IPS DF 4.7 (cell line): Measurements from ENCODE around the gene PDE6A.
"Not testable (repeated sequence)": the region's sequence is repeated elsewhere in the genome, so short reads cannot be mapped to it uniquely, and the experiment has no call there.

Experiments
- DNase-seq: peaks from one replicate; pipeline ENCODE4 v3.0.0-alpha.2; 2013; ENCODE audit warnings: low spot score; ENCODE audit errors: extremely low read depth

The PDE6A gene

GRCh38 chr5:149895416-149896345 is 48.9 kb downstream of the PDE6A start:
- no peak for DNase-seq

GRCh38 chr5:149894237-149894636 is 50.4 kb downstream of the PDE6A start:
- DNase-seq, result no peak

GRCh38 chr5:149893403-149893931 is 51.1 kb downstream of the PDE6A start:
- DNase-seq, result no peak

DNA sequence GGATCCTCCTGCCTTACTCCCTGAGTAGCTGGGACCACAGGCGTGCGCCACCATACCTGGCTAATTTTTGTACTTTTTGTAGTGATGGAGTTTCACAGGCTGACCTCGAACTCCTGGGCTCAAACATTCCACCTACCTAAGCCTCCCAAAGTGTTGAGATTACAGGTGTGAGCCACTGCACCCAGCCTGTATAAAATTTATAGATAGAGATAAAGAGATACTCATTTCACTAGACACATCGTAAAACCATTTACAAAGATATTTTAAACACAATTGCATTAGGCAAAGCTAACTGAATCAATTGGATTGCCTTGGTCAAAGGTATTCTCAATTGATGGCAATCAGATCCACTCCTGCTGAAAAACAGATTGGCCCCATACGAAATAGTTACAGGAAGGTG is 52.0 kb downstream of the PDE6A start:
- DNase-seq, result no peak

DNA sequence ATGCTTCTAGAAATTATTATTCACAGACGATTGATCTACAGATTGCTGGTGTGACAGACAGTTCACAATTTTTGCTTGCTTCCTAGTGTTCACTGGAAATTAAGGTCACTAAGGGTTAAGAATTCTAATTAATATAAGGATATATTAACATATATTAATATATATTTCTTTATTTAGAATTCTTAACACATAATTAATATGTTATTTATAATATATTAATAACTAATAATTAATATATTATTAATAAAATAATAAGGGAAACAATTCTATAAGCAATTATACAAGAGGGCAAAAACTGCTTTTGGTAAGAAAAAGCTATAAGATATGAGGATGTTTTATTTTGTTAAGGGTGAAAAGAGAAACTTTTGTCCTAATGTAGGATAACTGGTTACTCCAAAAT is 56.3 kb downstream of the PDE6A start:
- DNase-seq, result no peak

DNA sequence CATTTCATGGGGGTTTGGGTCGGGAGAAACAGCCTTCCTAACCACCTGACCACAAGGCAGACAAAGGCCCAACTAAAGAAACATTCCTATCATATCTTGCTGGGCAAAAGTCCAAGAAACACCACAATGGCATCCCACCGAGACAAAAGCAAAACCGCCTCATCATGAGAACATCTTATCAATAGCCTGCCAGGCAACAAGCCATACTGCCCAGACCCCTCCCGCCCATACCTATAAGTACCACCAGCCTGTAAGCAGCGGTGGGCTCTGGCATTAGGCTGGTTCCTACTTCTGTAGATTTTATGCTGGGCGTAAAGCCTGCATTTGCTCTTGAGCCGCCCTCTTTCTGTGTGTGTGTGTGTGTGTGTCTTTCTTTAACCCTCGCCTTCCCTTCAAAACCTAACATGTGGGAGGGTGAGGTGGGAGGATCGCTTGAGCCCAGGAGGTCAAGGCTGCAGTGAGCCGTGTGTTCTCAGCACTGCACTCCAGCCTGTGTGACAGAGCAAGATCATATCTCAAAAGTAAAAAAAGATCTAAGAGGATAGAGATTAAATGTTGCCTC is 56.9 kb downstream of the PDE6A start:
- no peak for DNase-seq

DNA sequence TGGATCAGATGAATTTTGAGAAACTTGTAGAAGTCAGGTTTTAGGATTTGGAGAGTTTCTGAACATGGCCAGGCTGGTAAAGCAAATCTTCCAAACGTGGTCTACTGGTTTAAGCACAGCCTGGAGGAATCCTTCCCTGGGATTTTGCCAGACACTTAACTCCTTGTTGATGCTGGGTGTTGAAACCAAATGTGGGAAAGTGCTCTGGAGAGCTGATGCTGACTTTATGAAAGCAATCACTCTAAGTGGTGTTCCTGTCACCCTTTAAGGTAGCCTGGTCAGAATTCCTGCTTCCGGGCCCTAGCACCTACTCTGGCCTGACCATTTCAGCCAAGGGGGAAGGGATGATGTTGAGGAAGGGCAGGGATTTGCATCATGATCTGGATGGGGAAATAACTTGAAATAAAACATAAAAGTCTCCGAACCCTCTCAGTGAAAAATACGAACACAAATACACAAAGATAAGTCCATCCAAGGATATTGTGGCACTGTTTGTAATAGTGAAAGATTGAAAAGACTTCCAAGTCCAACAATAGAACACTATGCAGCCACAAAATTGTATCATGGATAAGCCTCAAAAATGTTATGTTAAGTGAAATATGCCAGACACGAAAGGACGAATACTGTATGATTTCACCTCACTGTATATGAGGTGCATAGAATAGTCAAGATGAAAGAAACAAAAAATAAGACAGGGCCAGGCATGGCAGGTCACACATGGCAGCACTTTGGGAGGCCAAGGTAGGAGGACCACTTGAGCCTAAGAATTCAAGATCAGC is 57.7 kb downstream of the PDE6A start:
- no peak for DNase-seq

DNA sequence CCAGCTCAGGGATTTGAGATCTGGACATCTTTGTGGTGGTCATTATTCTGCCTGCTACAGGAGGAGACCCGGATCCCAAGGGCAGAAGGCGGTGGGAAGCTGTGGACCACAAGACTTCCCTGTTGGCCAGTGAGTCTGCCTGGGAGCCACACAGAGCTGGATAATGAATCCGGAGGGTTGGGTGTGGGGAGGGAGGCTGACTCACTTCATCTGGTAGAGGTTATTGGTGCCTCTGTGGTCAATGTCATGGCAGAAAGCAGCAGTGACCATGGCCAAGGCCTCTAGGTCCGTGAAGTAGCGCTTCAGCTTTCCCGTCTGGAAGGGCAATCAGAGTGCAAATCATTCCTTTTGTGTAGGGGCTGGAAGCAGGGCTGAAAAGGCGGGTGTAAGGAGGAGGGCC is 58.5 kb downstream of the PDE6A start:
- no peak for DNase-seq

GRCh38 chr5:149885513-149885912 is 59.1 kb downstream of the PDE6A start:
- no peak for DNase-seq

- no peak for DNase-seq
Observed at GRCh38 chr5:149883550-149883949, 61.0 kb downstream of the PDE6A start.

GRCh38 chr5:149882633-149883032 is 62.0 kb downstream of the PDE6A start:
- not testable (repeated sequence) for DNase-seq

- DNase-seq, result no peak
Observed at GRCh38 chr5:149881874-149882273, 62.7 kb downstream of the PDE6A start.

DNA sequence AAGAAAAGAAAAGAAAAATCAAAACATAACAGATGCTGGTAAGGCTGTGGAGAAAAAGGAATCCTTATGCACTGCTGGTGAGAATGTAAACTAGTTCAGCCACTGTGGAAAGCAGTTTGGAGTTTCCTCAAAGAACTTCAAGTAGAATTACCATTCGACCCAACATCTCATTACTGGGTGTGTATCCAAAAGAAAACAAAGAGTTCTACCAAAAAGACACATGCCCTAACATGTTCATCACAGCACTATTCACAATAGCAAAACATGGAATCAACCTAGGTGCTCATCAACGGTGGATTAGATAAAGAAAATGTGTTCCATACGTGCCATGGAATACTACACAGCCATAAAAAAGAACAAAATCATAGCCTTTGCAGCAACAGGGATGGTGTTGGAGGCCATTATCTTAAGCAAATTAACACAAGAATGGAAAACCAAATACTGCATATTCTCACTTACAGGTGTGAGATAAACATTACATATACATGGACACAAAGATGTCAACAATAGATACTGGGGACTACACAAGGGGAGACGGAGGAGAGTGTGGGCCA is 63.4 kb downstream of the PDE6A start:
- no peak for DNase-seq

DNA sequence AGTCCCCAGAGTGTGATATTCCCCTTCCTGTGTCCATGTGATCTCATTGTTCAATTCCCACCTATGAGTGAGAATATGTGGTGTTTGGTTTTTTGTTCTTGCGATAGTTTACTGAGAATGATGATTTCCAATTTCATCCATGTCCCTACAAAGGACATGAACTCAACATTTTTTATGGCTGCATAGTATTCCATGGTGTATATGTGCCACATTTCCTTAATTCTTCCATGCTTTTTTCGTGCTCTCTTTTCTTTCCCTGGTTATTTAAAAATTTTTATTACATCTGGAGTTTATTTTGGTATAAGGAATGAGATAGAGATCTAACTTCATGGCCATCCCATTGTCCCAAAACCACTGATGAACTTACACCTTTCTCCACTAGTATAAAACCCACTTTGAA is 65.0 kb downstream of the PDE6A start:
- not testable (repeated sequence) for DNase-seq

DNA sequence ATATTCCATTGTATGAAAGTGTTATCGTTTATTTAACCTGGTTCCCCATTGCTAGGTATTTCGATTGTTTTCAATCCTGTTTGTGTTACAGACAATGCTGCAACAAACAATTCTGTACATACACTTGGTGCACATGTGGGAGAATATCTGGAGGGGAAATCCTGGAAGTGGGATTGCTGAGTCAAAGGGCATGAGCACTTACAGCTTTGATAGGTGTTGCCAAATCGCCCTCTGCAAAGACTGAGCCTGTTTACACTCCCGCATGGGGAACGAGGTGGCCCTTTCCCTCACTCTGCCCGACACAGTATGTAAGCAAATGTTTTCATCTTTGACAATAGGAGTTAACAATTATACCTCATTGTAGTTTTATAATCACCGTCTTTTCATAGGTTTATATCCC is 66.2 kb downstream of the PDE6A start:
- DNase-seq, result no peak

DNA sequence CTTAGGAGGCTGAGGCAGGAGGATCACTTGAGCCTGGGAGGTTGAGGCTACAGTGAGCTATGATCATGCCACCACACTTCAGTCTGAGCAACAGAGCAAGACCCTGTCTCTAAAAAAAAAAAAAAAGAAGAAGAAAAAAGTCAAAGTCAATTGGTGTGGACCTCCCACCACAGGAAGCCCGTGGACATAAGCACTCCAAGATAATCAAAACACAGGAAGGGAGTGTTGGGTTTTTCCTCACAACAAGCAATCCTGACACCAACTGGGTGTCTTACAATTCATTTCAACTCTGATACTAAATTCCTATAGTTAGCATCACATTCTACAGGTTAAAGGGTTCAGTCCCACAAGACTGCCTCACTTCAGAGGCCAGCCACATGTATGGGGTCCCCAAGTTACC is 70.7 kb downstream of the PDE6A start:
- DNase-seq, result no peak

- DNase-seq, result no peak
Observed at GRCh38 chr5:149872351-149873040, 72.1 kb downstream of the PDE6A start.

DNA sequence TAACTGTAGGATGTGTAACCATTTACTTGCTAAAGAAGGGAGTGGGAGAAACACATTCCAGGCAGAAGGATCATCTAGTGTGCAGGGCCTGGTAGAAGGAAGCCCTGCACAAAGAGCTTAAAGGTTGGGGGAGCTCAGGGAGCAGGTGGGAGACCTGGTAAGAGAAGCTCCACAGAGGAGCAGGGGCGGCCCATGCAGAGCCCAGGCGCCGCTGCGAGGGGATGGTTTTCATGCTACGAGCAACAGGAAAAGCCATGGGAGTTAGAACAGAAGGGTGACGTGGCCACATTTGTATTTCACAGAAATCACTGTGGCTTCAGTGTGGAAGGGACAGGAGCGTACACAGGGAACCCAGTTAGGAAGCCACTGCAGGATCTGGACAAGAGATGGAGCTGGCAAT is 73.1 kb downstream of the PDE6A start:
- DNase-seq, result no peak

DNA sequence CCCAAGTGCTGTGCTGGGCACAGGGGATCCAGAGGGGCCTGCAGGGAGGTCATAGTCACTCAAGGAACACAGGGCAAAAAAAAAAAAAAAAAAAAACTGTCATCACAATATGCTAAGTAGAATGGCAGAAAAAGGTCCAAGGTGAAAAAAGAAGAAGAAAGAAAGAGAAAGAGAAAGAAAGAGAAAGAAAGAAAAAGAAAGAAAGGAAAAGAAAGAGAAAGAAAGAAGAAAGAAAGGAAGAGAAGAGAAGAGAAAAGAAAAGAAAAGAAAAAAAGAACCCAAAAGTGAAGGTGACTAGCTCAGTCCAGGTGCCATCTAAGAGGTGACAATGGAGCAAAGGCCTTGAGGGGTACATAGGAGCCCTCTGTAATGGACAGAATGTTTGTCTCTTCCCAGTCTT is 73.9 kb downstream of the PDE6A start:
- DNase-seq, result no peak

DNA sequence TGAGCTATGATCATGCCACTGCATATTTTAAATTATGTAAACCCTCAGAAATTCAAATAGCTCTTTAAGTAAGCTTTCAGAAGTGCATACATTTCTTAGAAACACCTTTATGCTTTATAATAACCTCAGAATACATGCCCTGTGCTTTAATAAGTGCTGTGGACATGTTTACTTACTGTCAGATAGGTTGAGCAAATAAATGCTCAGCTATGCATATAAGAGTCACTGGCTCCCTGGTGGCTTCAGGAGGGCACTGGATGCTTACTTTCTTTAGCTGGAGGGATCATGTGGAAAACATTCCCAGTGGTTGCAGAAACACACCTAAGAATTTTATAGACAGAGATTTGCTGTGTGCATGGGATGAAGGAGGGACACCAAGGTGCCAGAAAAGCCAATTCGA is 74.4 kb downstream of the PDE6A start:
- DNase-seq, result no peak

GRCh38 chr5:149869411-149869821 is 75.2 kb downstream of the PDE6A start:
- no peak for DNase-seq
